Kidney epithelial cell (primary cell): Measurements from ENCODE around the gene ANKRD10. TPM values are rescaled to one million over a fixed set of nuclear protein-coding genes. Genes with fewer than 3 reads are reported as not detected.

Experiments
- DNase-seq: peaks from one replicate; pipeline ENCODE4 v3.0.0-alpha.2; 2010; ENCODE audit warnings: low read depth
- H3K27me3 ChIP-seq: 2 replicates; pipeline ENCODE4 v1.6.0; 2011; ENCODE audit warnings: low read length; ENCODE audit not compliant: control insufficient read depth, insufficient read depth
- H3K36me3 ChIP-seq: 2 replicates; pipeline ENCODE4 v1.5.1; 2011; ENCODE audit warnings: low read length; ENCODE audit not compliant: control insufficient read depth, insufficient read depth
- H3K4me3 ChIP-seq: 2 replicates; pipeline ENCODE4 v1.5.1; 2011; ENCODE audit warnings: low read depth, mild to moderate bottlenecking, control low read depth, low read length
- total RNA-seq: library from RNA; depleted of rRNA; stranded (reverse); fragments of >200 nt; gene quantifications from 2 replicates; pipeline ENCODE4 v1.2.3, GENCODE V29; 2015
- TF ChIP-seq, protein P1 (sequence below): IDR thresholded peaks from 2 replicates; pipeline ENCODE4 v1.5.1; 2011; ENCODE audit warnings: mild to moderate bottlenecking, moderate library complexity, low read length, control low read depth, inconsistent platforms; ENCODE audit not compliant: insufficient read depth, poor library complexity, severe bottlenecking

Gene ANKRD10
- total RNA-seq, 1 donor from 2014 or later, result 72.4 TPM

DNA sequence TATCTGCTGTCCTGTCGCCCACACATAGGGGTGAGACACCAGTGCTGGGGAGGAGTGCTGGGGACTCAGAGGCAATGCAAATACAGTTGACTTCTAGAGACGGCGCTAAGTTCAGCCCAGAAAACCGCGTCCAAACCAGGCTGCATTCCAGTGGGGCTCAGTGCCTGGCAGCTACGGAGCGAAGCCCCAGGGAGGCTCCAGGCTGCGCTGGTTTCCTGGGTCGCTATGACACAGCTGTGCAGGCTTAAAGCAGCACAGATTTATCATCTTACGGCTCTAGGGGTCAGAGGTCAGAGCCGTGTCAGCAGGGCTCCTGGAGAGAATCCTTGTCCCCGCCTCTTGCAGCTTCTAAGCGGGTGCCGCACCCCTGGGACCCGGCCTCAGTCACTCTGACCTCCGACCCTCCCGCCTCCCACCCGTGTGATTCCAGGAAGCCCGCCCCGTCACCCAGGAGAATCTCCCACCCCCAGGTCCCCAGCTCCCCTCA, 61.6 kb downstream of the ANKRD10 start:
- H3K27me3 ChIP-seq, result no peaks in the 10 kb centered on the region
- H3K4me3 ChIP-seq, result no peak overlapping the region
- no peak for DNase-seq
- no peaks in the 10 kb centered on the region for H3K36me3 ChIP-seq
- TF ChIP-seq, protein P1, sequence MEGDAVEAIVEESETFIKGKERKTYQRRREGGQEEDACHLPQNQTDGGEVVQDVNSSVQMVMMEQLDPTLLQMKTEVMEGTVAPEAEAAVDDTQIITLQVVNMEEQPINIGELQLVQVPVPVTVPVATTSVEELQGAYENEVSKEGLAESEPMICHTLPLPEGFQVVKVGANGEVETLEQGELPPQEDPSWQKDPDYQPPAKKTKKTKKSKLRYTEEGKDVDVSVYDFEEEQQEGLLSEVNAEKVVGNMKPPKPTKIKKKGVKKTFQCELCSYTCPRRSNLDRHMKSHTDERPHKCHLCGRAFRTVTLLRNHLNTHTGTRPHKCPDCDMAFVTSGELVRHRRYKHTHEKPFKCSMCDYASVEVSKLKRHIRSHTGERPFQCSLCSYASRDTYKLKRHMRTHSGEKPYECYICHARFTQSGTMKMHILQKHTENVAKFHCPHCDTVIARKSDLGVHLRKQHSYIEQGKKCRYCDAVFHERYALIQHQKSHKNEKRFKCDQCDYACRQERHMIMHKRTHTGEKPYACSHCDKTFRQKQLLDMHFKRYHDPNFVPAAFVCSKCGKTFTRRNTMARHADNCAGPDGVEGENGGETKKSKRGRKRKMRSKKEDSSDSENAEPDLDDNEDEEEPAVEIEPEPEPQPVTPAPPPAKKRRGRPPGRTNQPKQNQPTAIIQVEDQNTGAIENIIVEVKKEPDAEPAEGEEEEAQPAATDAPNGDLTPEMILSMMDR, result no peak

DNA sequence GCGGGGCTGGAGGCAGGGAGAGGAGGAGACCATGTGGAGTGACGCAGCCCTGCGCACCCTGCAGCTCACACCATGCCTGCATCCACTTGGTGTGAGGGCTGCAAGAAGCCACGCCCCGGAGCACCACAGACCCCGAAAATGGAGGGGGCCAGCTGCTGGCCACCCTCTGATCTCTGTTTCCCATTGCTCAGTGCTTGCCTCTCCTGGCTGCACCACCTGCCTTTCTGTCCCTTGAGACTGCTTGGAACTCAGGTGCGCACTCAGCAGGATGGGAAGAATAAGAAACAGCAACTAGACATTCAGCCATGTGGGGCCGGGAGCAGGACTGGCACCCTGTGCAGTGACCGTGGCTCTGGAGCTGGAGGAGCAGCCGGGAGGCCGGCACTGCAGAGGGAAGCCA, 64.0 kb downstream of the ANKRD10 start:
- Histone ChIP-seq H3K27me3 (no peaks in the 10 kb centered on the region), H3K4me3 (no peak overlapping the region), H3K36me3 (no peaks in the 10 kb centered on the region)
- no peak for DNase-seq
- TF ChIP-seq, protein P1, result no peak

DNA sequence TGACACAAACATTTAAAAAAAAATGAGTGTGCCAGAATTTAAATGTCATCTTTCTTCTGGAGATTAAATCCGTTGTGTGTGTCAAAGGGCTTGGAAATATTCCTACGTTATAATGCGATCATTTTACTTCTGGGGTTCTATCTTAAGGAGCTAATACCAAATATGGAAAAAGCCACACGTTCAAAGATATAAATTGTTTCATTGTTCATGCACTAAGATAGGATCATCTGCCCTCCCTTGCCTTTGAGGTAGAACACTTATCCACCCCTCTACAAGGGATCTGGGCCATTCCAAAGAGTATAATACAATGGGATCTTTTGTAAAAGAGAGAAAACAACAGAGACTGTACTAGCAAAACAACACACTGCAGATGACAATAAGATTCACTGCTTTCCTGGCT, 64.9 kb downstream of the ANKRD10 start:
- H3K36me3 ChIP-seq, result no peaks in the 10 kb centered on the region
- DNase-seq, result no peak
- no peak overlapping the region for H3K4me3 ChIP-seq
- TF ChIP-seq, protein P1, result no peak
- H3K27me3 ChIP-seq, result no peaks in the 10 kb centered on the region

DNA sequence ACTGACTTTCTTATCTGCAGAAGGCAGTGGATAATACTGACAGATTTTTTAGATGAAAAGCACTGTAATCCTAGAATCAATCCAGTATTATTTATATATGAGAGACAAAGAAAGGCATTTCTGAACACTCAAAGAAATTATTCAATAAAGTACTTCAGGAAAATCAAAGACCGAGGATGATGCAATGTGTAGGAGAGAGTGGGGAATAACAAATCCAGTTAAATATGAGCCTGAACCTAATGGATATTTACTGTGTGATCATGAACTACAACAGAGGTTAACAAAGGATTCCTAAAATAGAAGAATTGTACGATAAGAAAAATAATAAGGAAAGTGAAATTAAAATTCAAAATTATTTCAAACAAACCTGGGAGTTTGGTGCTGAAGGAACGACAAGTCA, 69.3 kb downstream of the ANKRD10 start:
- H3K4me3 ChIP-seq, result no peak overlapping the region
- TF ChIP-seq, protein P1, result no peak
- DNase-seq, result no peak
- H3K36me3 ChIP-seq, result no peaks in the 10 kb centered on the region
- H3K27me3 ChIP-seq, result no peaks in the 10 kb centered on the region

DNA sequence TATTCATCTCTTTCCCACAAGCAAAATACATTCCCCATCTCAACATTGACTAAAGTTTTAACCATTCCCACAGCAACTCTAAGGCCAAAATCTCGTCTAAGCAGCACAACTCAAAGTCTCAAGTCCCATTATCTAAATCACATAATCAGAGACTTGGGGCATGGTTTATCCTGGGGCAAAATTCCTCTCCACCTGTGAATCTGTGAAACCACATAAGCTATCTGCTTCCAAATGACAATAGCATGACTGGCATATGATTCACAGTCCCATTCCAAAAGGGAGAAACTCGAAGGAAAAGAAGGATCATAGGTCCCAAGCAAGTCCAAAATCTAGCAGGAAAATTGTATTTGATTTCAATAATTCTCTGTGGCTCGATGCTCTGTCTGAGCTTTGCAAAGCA, 73.0 kb downstream of the ANKRD10 start:
- DNase-seq, result peak; percentile 19
- Histone ChIP-seq H3K4me3 (no peak overlapping the region), H3K36me3 (no peaks in the 10 kb centered on the region), H3K27me3 (no peaks in the 10 kb centered on the region)
- TF ChIP-seq, protein P1, result no peak

DNA sequence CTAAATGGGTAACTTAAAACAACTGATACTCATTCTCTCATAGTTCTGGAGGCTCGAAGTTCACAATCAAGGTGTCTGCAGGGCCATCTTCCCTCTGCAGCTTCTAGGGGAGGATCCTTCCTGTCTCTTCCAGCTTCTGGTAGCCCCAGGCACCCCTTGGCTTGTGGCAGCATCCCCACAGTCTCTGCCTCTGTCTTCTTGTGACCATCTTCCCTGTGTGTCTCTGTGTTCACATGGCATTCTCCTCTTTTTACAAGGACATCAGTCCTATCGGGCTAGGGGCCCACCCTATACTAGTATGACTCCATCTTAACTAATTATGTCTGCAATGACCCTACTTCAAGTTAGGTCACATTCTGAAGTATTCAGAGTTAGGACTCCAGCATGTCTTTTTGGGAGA, 73.5 kb downstream of the ANKRD10 start:
- Histone ChIP-seq H3K27me3 (no peaks in the 10 kb centered on the region), H3K4me3 (no peak overlapping the region), H3K36me3 (no peaks in the 10 kb centered on the region)
- TF ChIP-seq, protein P1, result no peak
- no peak for DNase-seq
